K562 (cell line): Measurements from ENCODE around the gene CLCA1. TPM values are rescaled to one million over a fixed set of nuclear protein-coding genes. Genes with fewer than 3 reads are reported as not detected.
A peak's percentile ranks its signal among the peaks of the same experiment; 100 is the strongest.

Experiments
- ATAC-seq: fragments of 200-7000 bp; cut with Tn5 transposase; 3 replicates; pipeline ENCODE4 v1.9.1; 2020; ENCODE audit warnings: moderate library complexity
- BruUV-seq: library from RNA; stranded (reverse); fragments of 400-500 nt; replicated peaks from 2 replicates; lab custom pipeline; 2021; lab: Mats Ljungman, UMichigan
- CTCF ChIA-PET: fragments of 300-600 bp; formaldehyde crosslinking; extraction: SDS; loops from one replicate; lab custom pipeline; 2021; ENCODE audit warnings: low intra/inter-chr PET ratio; lab: Yijun Ruan, JAX
- POLR2A ChIA-PET: fragments of 300-600, 350-650 bp; sonication (Branson Sonifier 250); formaldehyde crosslinking; extraction: SDS; loops from one replicate; lab custom pipeline; 2021; ENCODE audit warnings: antibody characterized with exemption, inconsistent platforms; lab: Yijun Ruan, JAX
- DNase-seq, 4 experiments: peaks; one replicate each; pipeline versions ENCODE4 v3.0.0 to v3.0.0-alpha.2; 2011 to 2018; ENCODE audit warnings: low spot score in 3 of 4, mixed read lengths in 3 of 4; ENCODE audit errors: extremely low read depth in 1 of 4
- FAIRE-seq: peaks from 2 replicates; lab custom pipeline; 2011; peaks lifted over from hg19 to GRCh38; lab: Jason Lieb, UNC
- H2AFZ ChIP-seq: 2 replicates; pipeline ENCODE4 v1.6.0; 2011; ENCODE audit warnings: low read depth, low read length, control low read depth, inconsistent platforms
- H3K27ac ChIP-seq: fragments of 200-600 bp; 3 replicates; pipeline ENCODE4 v1.8.0; 2011; ENCODE audit warnings: low read depth, mild to moderate bottlenecking, control low read depth, inconsistent platforms, low read length, moderate library complexity, mixed read lengths; ENCODE audit errors: extremely low read depth
- H3K27me3 ChIP-seq, 2 experiments: fragments of 300-600 bp in 1 of 2; 2 replicates in 1 of 2; 3 replicates in 1 of 2; pipeline versions ENCODE4 v1.6.0 to v1.8.0; 2011; ENCODE audit warnings: inconsistent platforms in 2 of 2, low read length in 2 of 2, mild to moderate bottlenecking in 1 of 2, mixed read lengths in 1 of 2, moderate library complexity in 1 of 2; ENCODE audit not compliant: control insufficient read depth in 2 of 2, insufficient read depth in 2 of 2
- H3K36me3 ChIP-seq: fragments of 300-600 bp; 3 replicates; pipeline ENCODE4 v1.8.0; 2011; ENCODE audit warnings: mild to moderate bottlenecking, low read length, inconsistent platforms; ENCODE audit not compliant: control insufficient read depth, insufficient read depth
- H3K4me1 ChIP-seq, 2 experiments: fragments of 200-600 bp in 1 of 2; replicated peaks in 1 of 2; 2 replicates in 1 of 2; 3 replicates in 1 of 2; pipeline versions ENCODE4 v1.5.1 to v1.8.0; 2011; ENCODE audit warnings: inconsistent platforms in 2 of 2, low read length in 2 of 2, mild to moderate bottlenecking in 1 of 2, mixed read lengths in 1 of 2, moderate library complexity in 1 of 2; ENCODE audit not compliant: control insufficient read depth in 2 of 2, insufficient read depth in 2 of 2
- H3K4me2 ChIP-seq: 2 replicates; pipeline ENCODE4 v1.6.1; 2011; ENCODE audit warnings: low read length, control low read depth, inconsistent platforms, mixed read lengths; ENCODE audit not compliant: insufficient read depth
- H3K4me3 ChIP-seq: fragments of 200-600 bp; sonication (generic), shearing (Covaris generic); 2 replicates; pipeline ENCODE4 v1.5.1; 2016; ENCODE audit warnings: control low read depth, inconsistent platforms
- H3K79me2 ChIP-seq: fragments of 200-600 bp; 3 replicates; pipeline ENCODE4 v1.8.0; 2011; ENCODE audit warnings: low read length, inconsistent platforms; ENCODE audit not compliant: control insufficient read depth, insufficient read depth
- H3K9ac ChIP-seq, 2 experiments: 2 replicates each; pipeline versions ENCODE4 v1.6.0 to v1.6.1; 2011; ENCODE audit warnings: low read depth in 2 of 2, low read length in 2 of 2, control low read depth in 1 of 2, inconsistent platforms in 1 of 2, mild to moderate bottlenecking in 1 of 2, mixed read lengths in 1 of 2; ENCODE audit not compliant: insufficient read depth in 1 of 2
- H3K9me1 ChIP-seq: one replicate; pipeline ENCODE4 v1.6.0; 2011; ENCODE audit warnings: inconsistent platforms, mild to moderate bottlenecking, low read length, moderate library complexity; ENCODE audit not compliant: control insufficient read depth, insufficient read depth
- H3K9me3 ChIP-seq: replicated peaks from 2 replicates; pipeline ENCODE4 v1.5.1; 2011; ENCODE audit warnings: low read depth, low read length, inconsistent platforms; ENCODE audit not compliant: control insufficient read depth, insufficient read depth
- H4K20me1 ChIP-seq: replicated peaks from 2 replicates; pipeline ENCODE4 v1.6.1; 2011; ENCODE audit warnings: low read length, inconsistent platforms, mixed read lengths; ENCODE audit not compliant: control insufficient read depth, insufficient read depth
- BACH1 ChIP-seq: fragments of 200-800 bp; sonication (Bioruptor generic); IDR thresholded peaks from 2 replicates; pipeline ENCODE4 v1.6.1; 2016; ENCODE audit warnings: missing genetic modification characterization, missing compliant biosample characterization
- BCOR ChIP-seq: fragments of 450-650 bp; IDR thresholded peaks from 2 replicates; pipeline ENCODE4 v1.6.1; 2016
- BRF1 ChIP-seq: IDR thresholded peaks from 3 replicates; pipeline ENCODE4 v1.6.1; 2011; ENCODE audit warnings: borderline replicate concordance, mild to moderate bottlenecking; ENCODE audit not compliant: insufficient read length; ENCODE audit errors: extremely low read depth
- CBX2 ChIP-seq: fragments of 200-600 bp; sonication (generic); IDR thresholded peaks from one replicate; pipeline ENCODE4 v1.6.1; 2012; ENCODE audit warnings: mild to moderate bottlenecking, low read length, inconsistent platforms; ENCODE audit not compliant: insufficient read depth, poor library complexity, severe bottlenecking
- FOXK1 ChIP-seq: sonication (generic); formaldehyde crosslinking; IDR thresholded peaks from 2 replicates; pipeline ENCODE4 v1.8.0; 2022; ENCODE audit warnings: missing genetic modification reagents, mild to moderate bottlenecking, borderline replicate concordance
- KAT2B ChIP-seq: IDR thresholded peaks from one replicate; pipeline ENCODE4 v1.6.1; 2012; ENCODE audit warnings: low read depth, mild to moderate bottlenecking, control low read depth, inconsistent platforms, low read length, moderate library complexity
- MLLT1 ChIP-seq, 2 experiments: fragments of 450-650 bp; IDR thresholded peaks; 2 replicates each; pipeline ENCODE4 v1.6.1; 2016
- RAD21 ChIP-seq, 2 experiments: fragments of 250-450 bp in 1 of 2; fragments of 450-650 bp in 1 of 2; sonication (Bioruptor Pico) in 1 of 2; formaldehyde crosslinking in 1 of 2; IDR thresholded peaks in 1 of 2; conservative IDR thresholded peaks in 1 of 2; 2 replicates each; pipeline versions ENCODE4 v1.4.0 to v1.8.0; 2020 to 2022; ENCODE audit warnings: mild to moderate bottlenecking in 2 of 2, moderate library complexity in 1 of 2
- SP2 ChIP-seq: IDR thresholded peaks from 2 replicates; pipeline ENCODE4 v1.6.1; 2011; ENCODE audit warnings: mild to moderate bottlenecking, low read depth, low read length, moderate library complexity; ENCODE audit not compliant: poor library complexity, severe bottlenecking; ENCODE audit errors: extremely low read depth
- TAF15 ChIP-seq: fragments of 200-400 bp; formaldehyde crosslinking; IDR thresholded peaks from 2 replicates; pipeline ENCODE4 v1.6.1; 2017; ENCODE audit warnings: mild to moderate bottlenecking, low read depth, low read length, moderate library complexity
- ZKSCAN3 ChIP-seq: fragments of 250-450 bp; sonication (Bioruptor Pico); IDR thresholded peaks from 2 replicates; pipeline ENCODE4 v1.4.0; 2020
- ZNF165 ChIP-seq: fragments of 250-450 bp; sonication (Bioruptor Pico); IDR thresholded peaks from 2 replicates; pipeline ENCODE4 v1.4.0; 2020; ENCODE audit warnings: borderline replicate concordance
- ZNF76 ChIP-seq: fragments of 250-450 bp; sonication (Bioruptor Pico); IDR thresholded peaks from 2 replicates; pipeline ENCODE4 v1.4.0; 2020; ENCODE audit warnings: mild to moderate bottlenecking, moderate library complexity, borderline replicate concordance
- WGBS: fragments of 100-300 bp; shearing (Covaris generic); methylation state at CpG from one replicate; pipeline ENCODE4 v1.1.6; 2016; ENCODE audit warnings: low coverage, mixed read lengths; ENCODE audit not compliant: insufficient coverage; ENCODE audit errors: missing lambda C conversion rate; 5-methylcytosine and 5-hydroxymethylcytosine counted together
- in situ Hi-C: fragments of 300-500 bp; cut with MboI; formaldehyde crosslinking; loops from 4 replicates; pipeline ENCODE4 v1.15.0; 2018; ENCODE audit warnings: inconsistent platforms, mixed read lengths
- intact Hi-C: fragments of 100-400 bp; cut with micrococcal nuclease; formaldehyde crosslinking; loops from 2 replicates; pipeline ENCODE4 v1.14.2; 2022
- polyA plus RNA-seq, 8 experiments: library from polyadenylated mRNA; depleted of rRNA in 4 of 8; stranded (reverse) in 5 of 8; unstranded in 3 of 8; fragments of >200 nt; fragmentation: Nextera tagmentation in 2 of 8; fragmentation: Illumina TruSeq in 1 of 8; extraction: Ambion mirVana in 2 of 8; extraction: Trizol in 1 of 8; gene quantifications; 2 replicates each; pipeline versions ENCODE4 v1.2.1 to v1.2.3, GENCODE V29; 2011 to 2014; ENCODE audit warnings: inconsistent platforms in 1 of 8, missing spikeins in 1 of 8
- total RNA-seq, 7 experiments: library from RNA; depleted of rRNA in 6 of 7; stranded (reverse); fragments of >200 nt in 6 of 7; fragmentation: Illumina TruSeq in 2 of 7; extraction: Trizol in 2 of 7; gene quantifications; 2 replicates each; pipeline versions ENCODE4 v1.2.1 to v1.2.3, GENCODE V29; 2011 to 2021; ENCODE audit warnings: low replicate concordance in 1 of 7
- TF ChIP-seq, protein P1 (sequence below): fragments of 250-450 bp; sonication (Bioruptor Pico); IDR thresholded peaks from 2 replicates; pipeline ENCODE4 v1.5.0; 2021
- TF ChIP-seq, protein P2 (sequence below): IDR thresholded peaks from 2 replicates; pipeline ENCODE4 v1.6.1; 2011; ENCODE audit warnings: borderline replicate concordance, low read depth, mild to moderate bottlenecking, moderate library complexity, low read length; ENCODE audit not compliant: insufficient read depth, poor library complexity, severe bottlenecking

CLCA1 gene
- total and polyA plus RNA-seq, 9 of the 15 experiments (the other 6 are each of a cell fraction or from before 2014, with no cell fraction given) = 0.03 to 0.08 (median 0.04) TPM; not detected in 6

DNA sequence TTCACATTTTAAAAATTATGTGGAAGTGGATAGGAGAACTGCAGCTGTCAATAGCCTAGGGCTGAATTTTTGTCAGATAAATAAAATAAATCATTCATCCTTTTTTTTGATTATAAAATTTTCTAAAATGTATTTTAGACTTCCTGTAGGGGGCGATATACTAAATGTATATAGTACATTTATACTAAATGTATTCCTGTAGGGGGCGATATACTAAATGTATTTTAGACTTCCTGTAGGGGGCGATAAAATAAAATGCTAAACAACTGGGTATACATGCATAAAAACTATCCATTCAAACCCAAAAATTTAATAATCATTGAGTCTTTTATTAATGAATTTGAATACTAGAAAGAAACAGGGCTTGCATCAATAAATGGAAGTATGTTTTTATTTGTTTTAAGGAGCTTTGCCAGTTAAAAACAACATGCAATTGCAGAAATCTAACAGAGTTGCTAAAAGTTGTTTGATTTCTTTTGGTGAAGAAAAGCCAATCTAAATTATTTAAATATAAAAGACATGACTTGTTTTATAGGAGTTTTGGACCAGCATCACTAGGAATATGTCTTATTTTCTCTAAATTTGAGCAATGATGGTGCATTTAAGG lies 31.4 kb downstream of the CLCA1 start:
- H3K9me3 ChIP-seq = no peaks in the 10 kb centered on the region; the same call in 1 of the 2 replicates
- WGBS = 0% methylated on average over 3 of the region's 3 CpGs
- BruUV-seq = no TSS peak
- no peak overlapping the region for H3K4me2 ChIP-seq
- H4K20me1 ChIP-seq = no peaks in the 10 kb centered on the region
- FAIRE-seq (no peak), DNase-seq (peak; percentile 23 to 55 (median 48)), ATAC-seq (peak; percentile 58; the same call in 2 of the 3 replicates)
- no peaks in the 10 kb centered on the region for H3K9me1 ChIP-seq
- ChIA-PET POLR2A (no interaction called here), CTCF (interaction anchor here (0.5 to 4.1 kb wide), 16 partner anchors 9 to 592 kb away, joined by 3 to 29 read pairs (median 4); no protein-coding TSS in a partner anchor)
- H3K27ac ChIP-seq = no peak overlapping the region
- H3K9ac ChIP-seq = no peak overlapping the region
- no peaks in the 10 kb centered on the region for H3K36me3 ChIP-seq
- peaks cover 5 to 20% of the 10 kb centered on the region in 2 experiments; a peak in 3 of 5 replicates for H3K27me3 ChIP-seq
- no peaks in the 10 kb centered on the region; a peak in 1 of 5 replicates for H3K4me1 ChIP-seq
- no peaks in the 10 kb centered on the region for H3K79me2 ChIP-seq
- intact Hi-C loops (loop anchor here (2.0 to 5.0 kb wide), 2 partner anchors 119 to 252 kb away; no protein-coding TSS in a partner anchor), in situ Hi-C loops (loop anchor here (10.0 kb wide), 1 partner anchor 105 kb away; the partner anchor contains the start of gene ODF2L)
- no peak overlapping the region for H3K4me3 ChIP-seq
- H2AFZ ChIP-seq = no peak overlapping the region
- TF ChIP-seq ZKSCAN3 (CRISPR knock-in tag) (no peak), BACH1 (tag) (no peak), CBX2 (no peak), BCOR (no peak), FOXK1 (CRISPR knock-in tag) (no peak), KAT2B (peak; percentile 42), MLLT1 (IDR thresholded peaks at IDR 0.05) (peak in 1 of 2 experiments; percentile 91; a peak in 2 of 4 replicates), ZNF76 (CRISPR knock-in tag) (no peak), SP2 (no peak), ZNF165 (CRISPR knock-in tag) (no peak), TAF15 (no peak), RAD21 (CRISPR knock-in tag; conservative IDR thresholded peaks at IDR 0.05 in 1 of 2, IDR thresholded peaks at IDR 0.05 in 1 of 2) (peak in 1 of 2 experiments; percentile 58; a peak in 3 of 4 replicates), BRF1 (no peak)
- TF ChIP-seq, protein P1, sequence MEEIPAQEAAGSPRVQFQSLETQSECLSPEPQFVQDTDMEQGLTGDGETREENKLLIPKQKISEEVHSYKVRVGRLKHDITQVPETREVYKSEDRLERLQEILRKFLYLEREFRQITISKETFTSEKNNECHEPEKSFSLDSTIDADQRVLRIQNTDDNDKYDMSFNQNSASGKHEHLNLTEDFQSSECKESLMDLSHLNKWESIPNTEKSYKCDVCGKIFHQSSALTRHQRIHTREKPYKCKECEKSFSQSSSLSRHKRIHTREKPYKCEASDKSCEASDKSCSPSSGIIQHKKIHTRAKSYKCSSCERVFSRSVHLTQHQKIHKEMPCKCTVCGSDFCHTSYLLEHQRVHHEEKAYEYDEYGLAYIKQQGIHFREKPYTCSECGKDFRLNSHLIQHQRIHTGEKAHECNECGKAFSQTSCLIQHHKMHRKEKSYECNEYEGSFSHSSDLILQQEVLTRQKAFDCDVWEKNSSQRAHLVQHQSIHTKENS (CRISPR knock-in tag) = no peak
- TF ChIP-seq, protein P2, sequence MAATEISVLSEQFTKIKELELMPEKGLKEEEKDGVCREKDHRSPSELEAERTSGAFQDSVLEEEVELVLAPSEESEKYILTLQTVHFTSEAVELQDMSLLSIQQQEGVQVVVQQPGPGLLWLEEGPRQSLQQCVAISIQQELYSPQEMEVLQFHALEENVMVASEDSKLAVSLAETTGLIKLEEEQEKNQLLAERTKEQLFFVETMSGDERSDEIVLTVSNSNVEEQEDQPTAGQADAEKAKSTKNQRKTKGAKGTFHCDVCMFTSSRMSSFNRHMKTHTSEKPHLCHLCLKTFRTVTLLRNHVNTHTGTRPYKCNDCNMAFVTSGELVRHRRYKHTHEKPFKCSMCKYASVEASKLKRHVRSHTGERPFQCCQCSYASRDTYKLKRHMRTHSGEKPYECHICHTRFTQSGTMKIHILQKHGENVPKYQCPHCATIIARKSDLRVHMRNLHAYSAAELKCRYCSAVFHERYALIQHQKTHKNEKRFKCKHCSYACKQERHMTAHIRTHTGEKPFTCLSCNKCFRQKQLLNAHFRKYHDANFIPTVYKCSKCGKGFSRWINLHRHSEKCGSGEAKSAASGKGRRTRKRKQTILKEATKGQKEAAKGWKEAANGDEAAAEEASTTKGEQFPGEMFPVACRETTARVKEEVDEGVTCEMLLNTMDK = peak; percentile 48
